Testis (tissue), 2 donors: ENCODE results near the gene TET2.
A peak's percentile ranks its signal among the peaks of the same experiment; 100 is the strongest.

ENCODE experiments used
- CTCF ChIP-seq, 3 experiments: fragments of 450-650 bp in 2 of 3; fragments of 200-600 bp in 1 of 3; sonication (generic) in 1 of 3; IDR thresholded peaks; one replicate each; pipeline ENCODE4 v1.5.1; 2016 to 2019; ENCODE audit warnings: antibody characterized with exemption in 3 of 3, mild to moderate bottlenecking in 2 of 3, moderate library complexity in 1 of 3
- POLR2A ChIP-seq: fragments of 450-650 bp; IDR thresholded peaks from one replicate; pipeline ENCODE4 v1.6.1; 2017; ENCODE audit warnings: antibody characterized with exemption, mild to moderate bottlenecking, moderate library complexity

GRCh38 chr4:105196523-105197145, 50.0 kb downstream of the TET2 start:
- peak in 2 of 3 experiments; percentile 3 to 17 for TF ChIP-seq CTCF (IDR thresholded peaks at IDR 0.05)
- no peak for TF ChIP-seq POLR2A
